OCI-LY7 (cell line): ENCODE data around the gene RPS6KL1. TPM values are rescaled to one million over a fixed set of nuclear protein-coding genes. Genes with fewer than 3 reads are reported as not detected.

Experiments used
- BruUV-seq: library from RNA; stranded (reverse); fragments of 400-500 nt; replicated peaks from 2 replicates; lab custom pipeline; 2021; lab: Mats Ljungman, UMichigan
- CTCF ChIA-PET: fragments of 300-600 bp; sonication (Branson Sonifier 250); formaldehyde crosslinking; loops from one replicate; lab custom pipeline; 2022; ENCODE audit warnings: antibody characterized with exemption; ENCODE audit not compliant: unreplicated experiment; lab: Charles Lee
- POLR2A ChIA-PET: fragments of 300-600 bp; sonication (Branson Sonifier 250); formaldehyde crosslinking; loops from one replicate; lab custom pipeline; 2022; ENCODE audit warnings: antibody characterized with exemption; lab: Charles Lee
- DNase-seq: peaks from one replicate; pipeline ENCODE4 v3.0.0-alpha.2; 2015; ENCODE audit warnings: low spot score
- H2AFZ ChIP-seq: fragments of 200-600 bp; sonication (generic), shearing (Covaris generic); 2 replicates; pipeline ENCODE4 v1.6.1; 2014; ENCODE audit warnings: mild to moderate bottlenecking, antibody characterized with exemption, low read length, moderate library complexity
- H3K27ac ChIP-seq: fragments of 200-600 bp; sonication (generic); 2 replicates; pipeline ENCODE4 v1.5.1; 2014; ENCODE audit warnings: mixed run types, low read depth, mild to moderate bottlenecking, moderate library complexity, low read length, inconsistent platforms; ENCODE audit not compliant: poor library complexity, severe bottlenecking
- H3K36me3 ChIP-seq: fragments of 200-600 bp; sonication (generic); 2 replicates; pipeline ENCODE4 v1.6.1; 2014; ENCODE audit warnings: mild to moderate bottlenecking, antibody characterized with exemption, low read length, moderate library complexity, mixed read lengths; ENCODE audit not compliant: insufficient read depth
- H3K4me1 ChIP-seq: fragments of 200-600 bp; sonication (generic); 2 replicates; pipeline ENCODE4 v1.5.1; 2014; ENCODE audit warnings: mild to moderate bottlenecking, low read length; ENCODE audit not compliant: insufficient read depth, poor library complexity, severe bottlenecking
- H3K4me2 ChIP-seq: fragments of 200-600 bp; sonication (generic); 2 replicates; pipeline ENCODE4 v1.6.1; 2014; ENCODE audit warnings: mild to moderate bottlenecking, low read length
- H3K4me3 ChIP-seq: fragments of 200-600 bp; sonication (generic); 2 replicates; pipeline ENCODE4 v1.5.1; 2014; ENCODE audit warnings: mild to moderate bottlenecking, low read depth, low read length; ENCODE audit not compliant: poor library complexity, severe bottlenecking
- H3K79me2 ChIP-seq: fragments of 200-600 bp; sonication (generic); 2 replicates; pipeline ENCODE4 v1.6.1; 2016; ENCODE audit warnings: low read depth, mild to moderate bottlenecking, low read length, moderate library complexity, mixed read lengths; ENCODE audit not compliant: insufficient read depth
- H3K9me2 ChIP-seq: fragments of 200-600 bp; sonication (generic); 2 replicates; pipeline ENCODE4 v1.6.1; 2016; ENCODE audit warnings: mild to moderate bottlenecking, low read length, mixed read lengths; ENCODE audit not compliant: insufficient read depth
- H3K9me3 ChIP-seq: fragments of 200-600 bp; sonication (generic); 2 replicates; pipeline ENCODE4 v1.6.1; 2014; ENCODE audit warnings: mild to moderate bottlenecking, mixed run types, low read length, mixed read lengths
- H4K20me1 ChIP-seq: fragments of 200-600 bp; sonication (generic); 2 replicates; pipeline ENCODE4 v1.6.1; 2014; ENCODE audit warnings: mild to moderate bottlenecking, antibody characterized with exemption, low read length, moderate library complexity, mixed read lengths; ENCODE audit not compliant: insufficient read depth
- CTCF ChIP-seq: fragments of 200-600 bp; sonication (generic); conservative IDR thresholded peaks from 2 replicates; pipeline ENCODE4 v1.5.1; 2014; ENCODE audit warnings: mild to moderate bottlenecking, antibody characterized with exemption, low read length, moderate library complexity, mixed read lengths
- EZH2phosphoT487 ChIP-seq: fragments of 200-600 bp; sonication (generic); IDR thresholded peaks from 2 replicates; pipeline ENCODE4 v1.6.1; 2018; ENCODE audit warnings: low read depth, borderline replicate concordance, mild to moderate bottlenecking, mixed run types, antibody characterized with exemption, low read length, moderate library complexity, mixed read lengths
- intact Hi-C: fragments of 100-400 bp; cut with micrococcal nuclease; formaldehyde crosslinking; loops from one replicate; pipeline ENCODE4 v1.10.0; 2022; ENCODE audit not compliant: unreplicated experiment
- total RNA-seq, 2 experiments: library from RNA; depleted of rRNA in 1 of 2; stranded (reverse); fragments of >200 nt in 1 of 2; shearing (Covaris generic) in 1 of 2; gene quantifications; 2 replicates each; pipeline ENCODE4 v1.2.3, GENCODE V29; 2014 to 2022

Gene RPS6KL1
- total RNA-seq, 2 experiments from 2014 or later = 6.1 to 15.3 TPM

GRCh38 chr14:74954232-74954946, 31.3 kb upstream of the RPS6KL1 start:
- Histone ChIP-seq H3K9me3 (no peaks in the 10 kb centered on the region), H3K79me2 (no peaks in the 10 kb centered on the region), H3K27ac (no peak overlapping the region), H3K36me3 (no peaks in the 10 kb centered on the region), H2AFZ (no peak overlapping the region), H4K20me1 (no peaks in the 10 kb centered on the region), H3K4me1 (no peaks in the 10 kb centered on the region), H3K9me2 (no peaks in the 10 kb centered on the region), H3K4me2 (no peak overlapping the region), H3K4me3 (no peak overlapping the region)
- ChIA-PET POLR2A (interaction anchor here (0.6 to 1.5 kb wide), 3 partner anchors 14 to 90 kb away, joined by 3 to 4 read pairs (median 3); no protein-coding TSS in a partner anchor), CTCF (interaction anchor here (0.6 kb wide), 1 partner anchor 31 kb away, joined by 3 read pairs; the partner anchor contains the start of gene RPS6KL1)
- BruUV-seq = no TSS peak
- no peak for TF ChIP-seq CTCF
- TF ChIP-seq EZH2phosphoT487 = no peak
- DNase-seq = no peak
- intact Hi-C loops = no loop called here

GRCh38 chr14:74953686-74954085, 30.6 kb upstream of the RPS6KL1 start:
- POLR2A ChIA-PET = interaction anchor here (0.8 to 1.5 kb wide), 2 partner anchors 88 to 91 kb away, joined by 3 read pairs; no protein-coding TSS in a partner anchor
- CTCF ChIA-PET = no interaction called here
- no peaks in the 10 kb centered on the region for H4K20me1 ChIP-seq
- no peaks in the 10 kb centered on the region for H3K79me2 ChIP-seq
- H3K4me2 ChIP-seq = no peak overlapping the region
- DNase-seq = no peak
- H3K9me3 ChIP-seq = no peaks in the 10 kb centered on the region
- intact Hi-C loops = no loop called here
- H3K9me2 ChIP-seq = no peaks in the 10 kb centered on the region
- no TSS peak for BruUV-seq
- H3K36me3 ChIP-seq = no peaks in the 10 kb centered on the region
- H2AFZ ChIP-seq = no peak overlapping the region
- H3K27ac ChIP-seq = no peak overlapping the region
- TF ChIP-seq CTCF (no peak), EZH2phosphoT487 (no peak)
- no peak overlapping the region for H3K4me3 ChIP-seq
- no peaks in the 10 kb centered on the region for H3K4me1 ChIP-seq
